Activated T-helper 2 cell treated with anti-CD3 and anti-CD28 coated beads, Interferon-gamma antibody, Interleukin-2, Interleukin-4, amounts not matched to agents 10 μg/mL and 5 μg/mL and 100 μg/mL, durations not matched to agents 14 hours and 24 hours and 36 hours (primary cell): ENCODE data around the gene TMEM74B. TPM values are rescaled to one million over a fixed set of nuclear protein-coding genes. Genes with fewer than 3 reads are reported as not detected.
"Not testable (repeated sequence)": the region's sequence is repeated elsewhere in the genome, so short reads cannot be mapped to it uniquely, and the experiment has no call there.

ENCODE experiments used
- DNase-seq: peaks from one replicate; pipeline ENCODE4 v3.0.0; 2021; ENCODE audit warnings: low spot score
- H3K27ac Mint-ChIP-seq: one replicate; pipeline ENCODE4 v1.8.0; 2021; ENCODE audit warnings: mixed read lengths
- H3K27me3 Mint-ChIP-seq: one replicate; pipeline ENCODE4 v1.8.0; 2021; ENCODE audit warnings: low read depth, mixed read lengths
- H3K36me3 Mint-ChIP-seq: one replicate; pipeline ENCODE4 v1.8.0; 2021; ENCODE audit warnings: low read depth, mixed read lengths
- H3K4me1 Mint-ChIP-seq: one replicate; pipeline ENCODE4 v1.8.0; 2021; ENCODE audit warnings: low read depth, mixed read lengths
- H3K4me3 Mint-ChIP-seq: one replicate; pipeline ENCODE4 v1.8.0; 2021; ENCODE audit warnings: low read depth, mild to moderate bottlenecking, moderate library complexity, mixed read lengths
- H3K9me3 Mint-ChIP-seq: one replicate; pipeline ENCODE4 v1.8.0; 2021; ENCODE audit warnings: mixed read lengths
- intact Hi-C: fragments of 100-400 bp; cut with micrococcal nuclease; formaldehyde crosslinking; loops from one replicate; pipeline ENCODE4 v1.15.1; 2023
- total RNA-seq: library from RNA; stranded (reverse); gene quantifications from 2 replicates; pipeline ENCODE4 v1.2.3, GENCODE V29; 2022

TMEM74B gene
- total RNA-seq, 1 donor from 2014 or later, result 1.6 TPM

- Mint-ChIP-seq H3K36me3 (peaks cover 78% of the 10 kb centered on the region), H3K27me3 (no peaks in the 10 kb centered on the region), H3K9me3 (no peaks in the 10 kb centered on the region), H3K4me3 (no peak overlapping the region), H3K4me1 (peaks cover 1% of the 10 kb centered on the region), H3K27ac (no peak overlapping the region)
- intact Hi-C loops, result no loop called here
- no peak for DNase-seq
Measured at GRCh38 chr20:1165941-1166340, 18.8 kb downstream of the TMEM74B start.

- DNase-seq, result no peak
- intact Hi-C loops, result no loop called here
- no peaks in the 10 kb centered on the region for H3K27me3 Mint-ChIP-seq
- no peak overlapping the region for H3K27ac Mint-ChIP-seq
- no peaks in the 10 kb centered on the region for H3K9me3 Mint-ChIP-seq
- H3K4me1 Mint-ChIP-seq, result peaks cover 1% of the 10 kb centered on the region
- H3K4me3 Mint-ChIP-seq, result no peak overlapping the region
- H3K36me3 Mint-ChIP-seq, result peaks cover 79% of the 10 kb centered on the region
Measured at GRCh38 chr20:1165521-1165920, 19.3 kb downstream of the TMEM74B start.

- Mint-ChIP-seq H3K36me3 (peaks cover 76% of the 10 kb centered on the region), H3K4me1 (peaks cover 1% of the 10 kb centered on the region), H3K27ac (no peak overlapping the region), H3K9me3 (no peaks in the 10 kb centered on the region), H3K4me3 (no peak overlapping the region), H3K27me3 (no peaks in the 10 kb centered on the region)
- intact Hi-C loops, result no loop called here
- DNase-seq, result no peak
Measured at GRCh38 chr20:1164871-1165270, 19.9 kb downstream of the TMEM74B start.

DNA sequence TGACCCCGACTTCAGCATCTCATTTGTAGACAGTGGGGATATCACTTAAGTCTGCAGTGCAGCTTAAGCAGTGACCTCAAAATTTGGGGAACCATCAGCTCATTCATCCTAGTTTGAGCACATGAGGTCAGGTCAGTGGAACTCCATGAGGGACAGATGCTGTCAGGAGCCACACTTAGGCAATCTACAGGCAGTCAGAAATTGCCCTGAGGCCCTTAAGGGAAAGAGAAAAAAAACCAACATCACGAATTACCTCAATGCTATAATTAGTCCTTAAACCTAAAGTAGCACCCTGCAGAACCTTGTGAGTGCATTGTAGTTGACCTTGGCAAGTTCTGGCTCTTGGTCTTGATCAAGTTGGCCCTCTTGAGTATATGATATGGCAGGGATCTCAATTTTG, 21.1 kb downstream of the TMEM74B start:
- Mint-ChIP-seq H3K27me3 (no peaks in the 10 kb centered on the region), H3K36me3 (peaks cover 66% of the 10 kb centered on the region), H3K27ac (no peak overlapping the region), H3K9me3 (no peaks in the 10 kb centered on the region), H3K4me3 (no peak overlapping the region), H3K4me1 (peaks cover 1% of the 10 kb centered on the region)
- no peak for DNase-seq
- intact Hi-C loops, result no loop called here

GRCh38 chr20:1163105-1163504, 21.7 kb downstream of the TMEM74B start:
- H3K36me3 Mint-ChIP-seq, result peaks cover 60% of the 10 kb centered on the region
- H3K4me3 Mint-ChIP-seq, result no peak overlapping the region
- intact Hi-C loops, result no loop called here
- H3K4me1 Mint-ChIP-seq, result peaks cover 1% of the 10 kb centered on the region
- H3K27ac Mint-ChIP-seq, result no peak overlapping the region
- DNase-seq, result no peak
- H3K9me3 Mint-ChIP-seq, result no peaks in the 10 kb centered on the region
- no peaks in the 10 kb centered on the region for H3K27me3 Mint-ChIP-seq

GRCh38 chr20:1160991-1161390, 23.8 kb downstream of the TMEM74B start:
- Mint-ChIP-seq H3K27me3 (no peaks in the 10 kb centered on the region), H3K9me3 (peaks cover 2% of the 10 kb centered on the region), H3K4me1 (peaks cover 1% of the 10 kb centered on the region), H3K4me3 (no peak overlapping the region), H3K27ac (no peak overlapping the region), H3K36me3 (peaks cover 59% of the 10 kb centered on the region)
- intact Hi-C loops, result no loop called here
- no peak for DNase-seq

DNA sequence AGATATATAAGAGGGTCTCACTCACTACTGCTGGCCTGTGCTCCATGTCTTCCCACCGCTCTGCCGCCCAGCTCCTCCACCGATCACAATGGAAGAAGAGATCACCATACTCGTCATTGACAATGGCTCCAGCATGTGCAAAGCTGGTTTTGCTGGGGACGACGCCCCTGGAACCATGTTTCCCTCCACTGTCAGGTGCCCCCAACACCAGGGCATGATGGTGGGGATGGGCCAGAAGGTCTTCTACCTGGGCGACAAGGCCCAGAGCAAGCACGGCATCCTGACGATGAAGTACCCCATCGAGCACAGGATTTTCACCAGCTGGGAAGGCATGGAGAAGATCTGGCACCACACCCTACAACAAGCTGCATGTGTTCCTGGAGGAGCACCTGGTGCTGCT, 24.3 kb downstream of the TMEM74B start:
- no peak for DNase-seq
- Mint-ChIP-seq H3K4me1 (peaks cover 1% of the 10 kb centered on the region), H3K36me3 (peaks cover 60% of the 10 kb centered on the region), H3K4me3 (no peak overlapping the region), H3K9me3 (peaks cover 5% of the 10 kb centered on the region), H3K27me3 (no peaks in the 10 kb centered on the region), H3K27ac (no peak overlapping the region)
- intact Hi-C loops, result no loop called here

DNA sequence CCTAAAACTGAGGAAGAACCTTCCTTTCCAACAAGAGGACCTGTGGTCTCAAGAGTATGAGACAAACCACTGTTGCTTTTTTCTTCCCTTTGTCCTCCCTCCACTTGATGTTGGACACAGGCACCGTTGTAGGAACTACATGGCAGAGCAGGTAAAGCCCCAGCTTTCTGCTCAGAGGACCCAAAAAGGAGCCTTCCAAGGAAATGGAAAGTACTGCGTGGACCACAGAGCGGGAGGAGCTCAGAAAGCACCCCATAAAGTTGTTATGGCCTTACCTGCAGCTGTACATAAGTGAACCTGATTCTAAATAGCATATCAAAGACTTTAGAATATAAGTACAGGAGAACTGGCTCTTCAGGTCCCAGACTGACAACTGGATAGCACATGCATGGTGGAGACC, 29.4 kb downstream of the TMEM74B start:
- H3K4me1 Mint-ChIP-seq, result peaks cover 11% of the 10 kb centered on the region
- intact Hi-C loops, result no loop called here

DNA sequence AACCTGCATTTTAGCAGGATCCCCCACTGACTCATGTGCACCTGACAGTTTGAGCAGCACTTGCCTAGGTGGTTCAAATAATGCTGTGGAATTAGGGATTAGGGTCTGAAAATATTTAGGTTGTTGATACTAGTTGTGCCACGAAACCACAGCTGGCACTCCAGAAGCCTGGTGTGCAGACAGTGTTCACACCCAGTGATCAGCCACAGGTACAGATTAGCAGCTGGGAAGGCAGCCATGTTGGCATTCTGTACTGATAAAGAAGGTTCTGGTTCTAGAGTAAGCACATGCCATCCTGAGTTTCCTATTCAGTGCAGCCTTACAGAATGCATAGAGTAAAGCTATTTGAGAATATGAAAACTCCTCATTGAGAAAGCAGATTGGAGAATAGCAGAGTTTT, 30.1 kb downstream of the TMEM74B start:
- H3K27ac Mint-ChIP-seq, result no peak overlapping the region
- H3K4me1 Mint-ChIP-seq, result peaks cover 14% of the 10 kb centered on the region
- peaks cover 5% of the 10 kb centered on the region for H3K9me3 Mint-ChIP-seq
- DNase-seq, result no peak
- intact Hi-C loops, result no loop called here
- H3K27me3 Mint-ChIP-seq, result no peaks in the 10 kb centered on the region
- H3K4me3 Mint-ChIP-seq, result no peak overlapping the region
- H3K36me3 Mint-ChIP-seq, result peaks cover 69% of the 10 kb centered on the region

More for the DNA sequence above, 29.4 kb downstream of the TMEM74B start:
- Mint-ChIP-seq H3K36me3 (peaks cover 67% of the 10 kb centered on the region), H3K27ac (no peak overlapping the region), H3K9me3 (peaks cover 5% of the 10 kb centered on the region), H3K4me3 (no peak overlapping the region), H3K27me3 (no peaks in the 10 kb centered on the region)
- DNase-seq, result no peak

DNA sequence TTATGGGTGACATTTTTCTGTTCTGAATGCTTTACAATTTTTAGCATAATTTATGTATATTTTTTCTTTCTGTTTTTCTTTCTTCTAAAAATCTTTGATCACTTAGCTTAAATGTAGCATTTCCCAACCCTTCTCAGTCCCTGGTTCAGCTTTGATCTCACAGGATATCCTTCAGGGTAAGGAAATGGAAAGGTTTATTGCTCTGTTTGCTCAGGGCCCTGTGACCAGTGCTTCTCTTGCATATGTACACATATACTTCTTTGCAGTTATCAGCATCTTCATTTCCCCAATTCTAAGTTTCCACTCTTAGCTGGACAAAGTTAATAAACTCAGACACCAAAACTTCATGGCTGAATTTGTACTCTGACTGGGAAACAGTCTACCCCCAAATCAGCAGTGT, 30.6 kb downstream of the TMEM74B start:
- H3K9me3 Mint-ChIP-seq, result peaks cover 5% of the 10 kb centered on the region
- H3K36me3 Mint-ChIP-seq, result peaks cover 72% of the 10 kb centered on the region
- H3K27me3 Mint-ChIP-seq, result no peaks in the 10 kb centered on the region
- no peak for DNase-seq
- intact Hi-C loops, result no loop called here
- H3K27ac Mint-ChIP-seq, result no peak overlapping the region
- peaks cover 14% of the 10 kb centered on the region for H3K4me1 Mint-ChIP-seq
- H3K4me3 Mint-ChIP-seq, result no peak overlapping the region

DNA sequence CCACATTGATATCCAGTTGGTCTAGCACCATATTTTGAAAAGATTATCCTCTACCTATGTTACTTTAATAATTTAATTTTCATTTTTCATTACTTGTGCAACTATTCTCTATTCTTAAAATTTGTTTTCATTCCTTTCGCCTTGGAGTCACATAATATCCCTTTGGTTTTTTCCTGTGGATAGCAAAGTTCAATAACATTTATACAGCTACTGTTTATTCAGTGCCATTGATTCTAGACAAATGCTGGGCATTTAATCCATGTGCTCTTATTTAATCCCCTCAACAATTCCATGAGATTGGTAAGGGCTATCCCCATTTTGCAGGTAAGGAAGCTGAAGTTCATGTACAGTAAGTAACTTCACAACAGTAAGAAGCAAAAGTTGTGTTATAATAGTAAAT, 33.8 kb downstream of the TMEM74B start:
- no peak for DNase-seq
- H3K4me1 Mint-ChIP-seq, result peaks cover 14% of the 10 kb centered on the region
- H3K9me3 Mint-ChIP-seq, result peaks cover 3% of the 10 kb centered on the region
- no peak overlapping the region for H3K4me3 Mint-ChIP-seq
- intact Hi-C loops, result no loop called here
- no peaks in the 10 kb centered on the region for H3K27me3 Mint-ChIP-seq
- peaks cover 79% of the 10 kb centered on the region for H3K36me3 Mint-ChIP-seq
- H3K27ac Mint-ChIP-seq, result no peak overlapping the region

GRCh38 chr20:1150218-1150617, 34.6 kb downstream of the TMEM74B start:
- no peaks in the 10 kb centered on the region for H3K9me3 Mint-ChIP-seq
- intact Hi-C loops, result no loop called here
- no peaks in the 10 kb centered on the region for H3K27me3 Mint-ChIP-seq
- peaks cover 76% of the 10 kb centered on the region for H3K36me3 Mint-ChIP-seq
- H3K4me3 Mint-ChIP-seq, result no peak overlapping the region
- peaks cover 14% of the 10 kb centered on the region for H3K4me1 Mint-ChIP-seq
- no peak for DNase-seq
- H3K27ac Mint-ChIP-seq, result no peak overlapping the region

DNA sequence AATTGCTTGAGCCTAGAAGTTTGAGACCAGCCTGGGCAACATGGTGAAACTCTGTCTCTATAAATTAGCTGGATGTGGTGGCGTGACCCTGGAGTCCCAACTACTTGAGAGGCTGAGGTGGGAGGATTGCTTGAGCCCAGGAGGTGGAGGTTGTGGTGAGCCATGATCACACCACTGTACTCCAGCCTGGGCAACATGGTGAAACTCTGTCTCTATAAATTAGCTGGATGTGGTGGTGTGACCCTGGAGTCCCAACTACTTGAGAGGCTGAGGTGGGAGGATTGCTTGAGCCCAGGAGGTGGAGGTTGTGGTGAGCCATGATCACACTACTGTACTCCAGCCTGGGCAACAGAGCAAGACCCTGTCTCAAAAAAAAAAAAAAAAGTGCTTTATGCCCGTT, 35.0 kb downstream of the TMEM74B start:
- DNase-seq, intact Hi-C loops, H3K27me3 Mint-ChIP-seq, H3K27ac Mint-ChIP-seq, H3K9me3 Mint-ChIP-seq, H3K4me3 Mint-ChIP-seq: not testable (repeated sequence)
- H3K4me1 Mint-ChIP-seq, result peaks cover 14% of the 10 kb centered on the region
- peaks cover 74% of the 10 kb centered on the region for H3K36me3 Mint-ChIP-seq

GRCh38 chr20:1146957-1147356, 37.8 kb downstream of the TMEM74B start:
- Mint-ChIP-seq H3K4me3 (no peak overlapping the region), H3K4me1 (peaks cover 12% of the 10 kb centered on the region), H3K9me3 (no peaks in the 10 kb centered on the region), H3K27ac (no peak overlapping the region), H3K27me3 (no peaks in the 10 kb centered on the region), H3K36me3 (peaks cover 72% of the 10 kb centered on the region)
- intact Hi-C loops, result no loop called here
- no peak for DNase-seq
